K562 (cell line): ENCODE results near the gene LAPTM4A. TPM values are rescaled to one million over a fixed set of nuclear protein-coding genes. Genes with fewer than 3 reads are reported as not detected.

Experiments
- ATAC-seq: fragments of 200-7000 bp; cut with Tn5 transposase; 3 replicates; pipeline ENCODE4 v1.9.1; 2020; ENCODE audit warnings: moderate library complexity
- BruUV-seq: library from RNA; stranded (reverse); fragments of 400-500 nt; replicated peaks from 2 replicates; lab custom pipeline; 2021; lab: Mats Ljungman, UMichigan
- CTCF ChIA-PET: fragments of 300-600 bp; formaldehyde crosslinking; extraction: SDS; loops from one replicate; lab custom pipeline; 2021; ENCODE audit warnings: low intra/inter-chr PET ratio; lab: Yijun Ruan, JAX
- POLR2A ChIA-PET: fragments of 300-600, 350-650 bp; sonication (Branson Sonifier 250); formaldehyde crosslinking; extraction: SDS; loops from one replicate; lab custom pipeline; 2021; ENCODE audit warnings: antibody characterized with exemption, inconsistent platforms; lab: Yijun Ruan, JAX
- DNase-seq, 4 experiments: peaks; one replicate each; pipeline versions ENCODE4 v3.0.0 to v3.0.0-alpha.2; 2011 to 2018; ENCODE audit warnings: low spot score in 3 of 4, mixed read lengths in 3 of 4; ENCODE audit errors: extremely low read depth in 1 of 4
- FAIRE-seq: peaks from 2 replicates; lab custom pipeline; 2011; peaks lifted over from hg19 to GRCh38; lab: Jason Lieb, UNC
- H2AFZ ChIP-seq: 2 replicates; pipeline ENCODE4 v1.6.0; 2011; ENCODE audit warnings: low read depth, low read length, control low read depth, inconsistent platforms
- H3K27ac ChIP-seq: fragments of 200-600 bp; 3 replicates; pipeline ENCODE4 v1.8.0; 2011; ENCODE audit warnings: low read depth, mild to moderate bottlenecking, control low read depth, inconsistent platforms, low read length, moderate library complexity, mixed read lengths; ENCODE audit errors: extremely low read depth
- H3K27me3 ChIP-seq, 2 experiments: fragments of 300-600 bp in 1 of 2; 2 replicates in 1 of 2; 3 replicates in 1 of 2; pipeline versions ENCODE4 v1.6.0 to v1.8.0; 2011; ENCODE audit warnings: inconsistent platforms in 2 of 2, low read length in 2 of 2, mild to moderate bottlenecking in 1 of 2, mixed read lengths in 1 of 2, moderate library complexity in 1 of 2; ENCODE audit not compliant: control insufficient read depth in 2 of 2, insufficient read depth in 2 of 2
- H3K36me3 ChIP-seq: fragments of 300-600 bp; 3 replicates; pipeline ENCODE4 v1.8.0; 2011; ENCODE audit warnings: mild to moderate bottlenecking, low read length, inconsistent platforms; ENCODE audit not compliant: control insufficient read depth, insufficient read depth
- H3K4me1 ChIP-seq, 2 experiments: fragments of 200-600 bp in 1 of 2; replicated peaks in 1 of 2; 2 replicates in 1 of 2; 3 replicates in 1 of 2; pipeline versions ENCODE4 v1.5.1 to v1.8.0; 2011; ENCODE audit warnings: inconsistent platforms in 2 of 2, low read length in 2 of 2, mild to moderate bottlenecking in 1 of 2, mixed read lengths in 1 of 2, moderate library complexity in 1 of 2; ENCODE audit not compliant: control insufficient read depth in 2 of 2, insufficient read depth in 2 of 2
- H3K4me2 ChIP-seq: 2 replicates; pipeline ENCODE4 v1.6.1; 2011; ENCODE audit warnings: low read length, control low read depth, inconsistent platforms, mixed read lengths; ENCODE audit not compliant: insufficient read depth
- H3K4me3 ChIP-seq: fragments of 200-600 bp; sonication (generic), shearing (Covaris generic); 2 replicates; pipeline ENCODE4 v1.5.1; 2016; ENCODE audit warnings: control low read depth, inconsistent platforms
- H3K79me2 ChIP-seq: fragments of 200-600 bp; 3 replicates; pipeline ENCODE4 v1.8.0; 2011; ENCODE audit warnings: low read length, inconsistent platforms; ENCODE audit not compliant: control insufficient read depth, insufficient read depth
- H3K9ac ChIP-seq, 2 experiments: 2 replicates each; pipeline versions ENCODE4 v1.6.0 to v1.6.1; 2011; ENCODE audit warnings: low read depth in 2 of 2, low read length in 2 of 2, control low read depth in 1 of 2, inconsistent platforms in 1 of 2, mild to moderate bottlenecking in 1 of 2, mixed read lengths in 1 of 2; ENCODE audit not compliant: insufficient read depth in 1 of 2
- H3K9me1 ChIP-seq: one replicate; pipeline ENCODE4 v1.6.0; 2011; ENCODE audit warnings: inconsistent platforms, mild to moderate bottlenecking, low read length, moderate library complexity; ENCODE audit not compliant: control insufficient read depth, insufficient read depth
- H3K9me3 ChIP-seq: replicated peaks from 2 replicates; pipeline ENCODE4 v1.5.1; 2011; ENCODE audit warnings: low read depth, low read length, inconsistent platforms; ENCODE audit not compliant: control insufficient read depth, insufficient read depth
- H4K20me1 ChIP-seq: replicated peaks from 2 replicates; pipeline ENCODE4 v1.6.1; 2011; ENCODE audit warnings: low read length, inconsistent platforms, mixed read lengths; ENCODE audit not compliant: control insufficient read depth, insufficient read depth
- ETV1 ChIP-seq: fragments of 450-650 bp; conservative IDR thresholded peaks from 2 replicates; pipeline ENCODE4 v1.6.1; 2016; ENCODE audit warnings: missing genetic modification characterization, control low read depth, low read depth, missing compliant biosample characterization
- FOXA1 ChIP-seq: fragments of 450-650 bp; IDR thresholded peaks from 2 replicates; pipeline ENCODE4 v1.6.1; 2016; ENCODE audit warnings: mild to moderate bottlenecking, borderline replicate concordance
- LARP7 ChIP-seq: fragments of 450-650 bp; IDR thresholded peaks from 2 replicates; pipeline ENCODE4 v1.6.1; 2016
- MXI1 ChIP-seq: IDR thresholded peaks from 2 replicates; pipeline ENCODE4 v1.6.1; 2011; ENCODE audit warnings: low read depth, mild to moderate bottlenecking, improper control_type of control experiment, low read length
- PYGO2 ChIP-seq: fragments of 450-650 bp; IDR thresholded peaks from 2 replicates; pipeline ENCODE4 v1.6.1; 2016; ENCODE audit warnings: mild to moderate bottlenecking, missing genetic modification characterization, moderate library complexity, missing compliant biosample characterization
- SP2 ChIP-seq: IDR thresholded peaks from 2 replicates; pipeline ENCODE4 v1.6.1; 2011; ENCODE audit warnings: mild to moderate bottlenecking, low read depth, low read length, moderate library complexity; ENCODE audit not compliant: poor library complexity, severe bottlenecking; ENCODE audit errors: extremely low read depth
- TEAD2 ChIP-seq: fragments of 450-650 bp; IDR thresholded peaks from 2 replicates; pipeline ENCODE4 v1.6.1; 2016; ENCODE audit warnings: missing genetic modification characterization, control low read depth, missing compliant biosample characterization
- TSC22D4 ChIP-seq: fragments of 450-650 bp; IDR thresholded peaks from 2 replicates; pipeline ENCODE4 v1.6.1; 2016; ENCODE audit warnings: missing genetic modification characterization, missing biosample characterization, control low read depth
- XRCC5 ChIP-seq: fragments of 200-400 bp; formaldehyde crosslinking; IDR thresholded peaks from 2 replicates; pipeline ENCODE4 v1.6.1; 2017; ENCODE audit warnings: low read depth, mild to moderate bottlenecking, low read length
- ZKSCAN3 ChIP-seq: fragments of 250-450 bp; sonication (Bioruptor Pico); IDR thresholded peaks from 2 replicates; pipeline ENCODE4 v1.4.0; 2020
- WGBS: fragments of 100-300 bp; shearing (Covaris generic); methylation state at CpG from one replicate; pipeline ENCODE4 v1.1.6; 2016; ENCODE audit warnings: low coverage, mixed read lengths; ENCODE audit not compliant: insufficient coverage; ENCODE audit errors: missing lambda C conversion rate; 5-methylcytosine and 5-hydroxymethylcytosine counted together
- in situ Hi-C: fragments of 300-500 bp; cut with MboI; formaldehyde crosslinking; loops from 4 replicates; pipeline ENCODE4 v1.15.0; 2018; ENCODE audit warnings: inconsistent platforms, mixed read lengths
- intact Hi-C: fragments of 100-400 bp; cut with micrococcal nuclease; formaldehyde crosslinking; loops from 2 replicates; pipeline ENCODE4 v1.14.2; 2022
- polyA plus RNA-seq, 8 experiments: library from polyadenylated mRNA; depleted of rRNA in 4 of 8; stranded (reverse) in 5 of 8; unstranded in 3 of 8; fragments of >200 nt; fragmentation: Nextera tagmentation in 2 of 8; fragmentation: Illumina TruSeq in 1 of 8; extraction: Ambion mirVana in 2 of 8; extraction: Trizol in 1 of 8; gene quantifications; 2 replicates each; pipeline versions ENCODE4 v1.2.1 to v1.2.3, GENCODE V29; 2011 to 2014; ENCODE audit warnings: inconsistent platforms in 1 of 8, missing spikeins in 1 of 8
- total RNA-seq, 7 experiments: library from RNA; depleted of rRNA in 6 of 7; stranded (reverse); fragments of >200 nt in 6 of 7; fragmentation: Illumina TruSeq in 2 of 7; extraction: Trizol in 2 of 7; gene quantifications; 2 replicates each; pipeline versions ENCODE4 v1.2.1 to v1.2.3, GENCODE V29; 2011 to 2021; ENCODE audit warnings: low replicate concordance in 1 of 7
- TF ChIP-seq, protein P1 (sequence below): sonication (generic); formaldehyde crosslinking; IDR thresholded peaks from 2 replicates; pipeline ENCODE4 v1.8.1; 2022; ENCODE audit warnings: missing genetic modification reagents

Gene LAPTM4A
- total and polyA plus RNA-seq, 9 of the 15 experiments (the other 6 are each of a cell fraction or from before 2014, with no cell fraction given): 13.4 to 157 (median 50.1) TPM

DNA sequence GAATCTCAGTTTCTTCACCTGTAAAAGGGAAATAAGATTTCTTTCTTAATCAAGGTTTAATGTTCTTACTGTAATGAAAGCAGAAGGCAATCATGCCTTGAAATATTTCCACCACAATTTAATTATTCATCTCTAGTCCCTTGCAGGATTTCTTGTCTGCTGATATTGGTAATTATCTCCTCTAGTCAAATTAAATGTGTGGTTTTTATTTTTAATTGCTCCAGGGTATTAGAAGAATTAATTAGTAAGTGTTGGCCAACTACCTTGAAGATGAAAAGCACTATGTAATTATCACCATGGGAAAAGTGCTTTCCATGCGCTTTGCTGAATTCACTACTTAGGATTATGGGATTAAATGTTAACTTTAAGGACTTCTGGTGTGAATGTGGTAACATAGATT, 8.7 kb upstream of the LAPTM4A start:
- no TSS peak for BruUV-seq

More for the DNA sequence above, 8.7 kb upstream of the LAPTM4A start:
- no peak for FAIRE-seq
- DNase-seq: no peak
- Histone ChIP-seq H3K27ac (no peak overlapping the region), H3K9ac (no peak overlapping the region), H3K4me3 (no peak overlapping the region), H3K79me2 (no peaks in the 10 kb centered on the region), H3K36me3 (no peaks in the 10 kb centered on the region), H4K20me1 (no peaks in the 10 kb centered on the region), H3K9me3 (no peaks in the 10 kb centered on the region; the same call in 1 of the 2 replicates), H3K4me1 (no peaks in the 10 kb centered on the region), H3K4me2 (no peak overlapping the region), H3K27me3 (no peaks in the 10 kb centered on the region), H3K9me1 (no peaks in the 10 kb centered on the region), H2AFZ (no peak overlapping the region)
- TF ChIP-seq PYGO2 (tag): no peak
- TF ChIP-seq ZKSCAN3 (CRISPR knock-in tag): no peak
- TF ChIP-seq, protein P1, sequence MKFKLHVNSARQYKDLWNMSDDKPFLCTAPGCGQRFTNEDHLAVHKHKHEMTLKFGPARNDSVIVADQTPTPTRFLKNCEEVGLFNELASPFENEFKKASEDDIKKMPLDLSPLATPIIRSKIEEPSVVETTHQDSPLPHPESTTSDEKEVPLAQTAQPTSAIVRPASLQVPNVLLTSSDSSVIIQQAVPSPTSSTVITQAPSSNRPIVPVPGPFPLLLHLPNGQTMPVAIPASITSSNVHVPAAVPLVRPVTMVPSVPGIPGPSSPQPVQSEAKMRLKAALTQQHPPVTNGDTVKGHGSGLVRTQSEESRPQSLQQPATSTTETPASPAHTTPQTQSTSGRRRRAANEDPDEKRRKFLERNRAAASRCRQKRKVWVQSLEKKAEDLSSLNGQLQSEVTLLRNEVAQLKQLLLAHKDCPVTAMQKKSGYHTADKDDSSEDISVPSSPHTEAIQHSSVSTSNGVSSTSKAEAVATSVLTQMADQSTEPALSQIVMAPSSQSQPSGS (CRISPR knock-in tag): no peak
- TF ChIP-seq XRCC5: no peak
- TF ChIP-seq LARP7: no peak
- TF ChIP-seq ETV1: no peak
- TF ChIP-seq MXI1: no peak
- no peak for TF ChIP-seq TSC22D4 (tag)
- TF ChIP-seq SP2: no peak
- TF ChIP-seq TEAD2 (tag): no peak
- TF ChIP-seq FOXA1: no peak
- CTCF ChIA-PET: no interaction called here
- WGBS: 54% methylated on average over 1 of the region's 1 CpG
- intact Hi-C loops (no loop called here), in situ Hi-C loops (no loop called here)
- POLR2A ChIA-PET: interaction anchor here (0.6 kb wide), 1 partner anchor 178 kb away, joined by 3 read pairs; no protein-coding TSS in a partner anchor
- ATAC-seq: no peak
